AG04449 (cell line): ENCODE results near the gene WNT7A.
"Not testable (repeated sequence)": the region's sequence is repeated elsewhere in the genome, so short reads cannot be mapped to it uniquely, and the experiment has no call there.

ENCODE experiments used
- CTCF ChIA-PET: fragments of 350-600 bp; formaldehyde crosslinking; extraction: SDS; loops from one replicate; lab custom pipeline; 2021; ENCODE audit warnings: antibody characterized with exemption; lab: Yijun Ruan, JAX
- POLR2A ChIA-PET: fragments of 400-600, 350-600 bp; formaldehyde crosslinking; extraction: SDS; loops from one replicate; lab custom pipeline; 2020; ENCODE audit warnings: antibody characterized with exemption, inconsistent platforms; lab: Yijun Ruan, JAX
- DNase-seq: peaks from one replicate; pipeline ENCODE4 v3.0.0-alpha.2; 2010; ENCODE audit warnings: low read depth, low spot score
- H3K4me3 ChIP-seq: 2 replicates; pipeline ENCODE4 v1.5.1; 2011; ENCODE audit warnings: low read depth, mild to moderate bottlenecking, control low read depth, low read length
- CTCF ChIP-seq: IDR thresholded peaks from one replicate; pipeline ENCODE4 v1.5.1; 2011; ENCODE audit warnings: mild to moderate bottlenecking, moderate library complexity, low read length, control low read depth, inconsistent platforms; ENCODE audit not compliant: insufficient read depth; ENCODE audit errors: missing control alignments

The WNT7A gene

GRCh38 chr3:13863965-13864595 is 15.8 kb downstream of the WNT7A start:
- ChIA-PET POLR2A (no interaction called here), CTCF (no interaction called here)
- no peak for DNase-seq
- TF ChIP-seq CTCF, result no peak
- no peak overlapping the region for H3K4me3 ChIP-seq

GRCh38 chr3:13863382-13863952 is 16.4 kb downstream of the WNT7A start:
- no peak for TF ChIP-seq CTCF

GRCh38 chr3:13861461-13861860 is 18.4 kb downstream of the WNT7A start:
- CTCF ChIA-PET, result no interaction called here
- no peak for DNase-seq
- POLR2A ChIA-PET, result no interaction called here
- H3K4me3 ChIP-seq, result no peak overlapping the region
- TF ChIP-seq CTCF, result no peak

More at GRCh38 chr3:13863382-13863952, 16.4 kb downstream of the WNT7A start:
- DNase-seq, result no peak
- CTCF ChIA-PET, result no interaction called here
- no peak overlapping the region for H3K4me3 ChIP-seq
- POLR2A ChIA-PET, result no interaction called here

- no peak overlapping the region for H3K4me3 ChIP-seq
- DNase-seq, result no peak
- ChIA-PET CTCF (no interaction called here), POLR2A (no interaction called here)
- TF ChIP-seq CTCF, result no peak
Measured at GRCh38 chr3:13860001-13860400, 19.9 kb downstream of the WNT7A start.

GRCh38 chr3:13858768-13859520 is 20.9 kb downstream of the WNT7A start:
- no peak for TF ChIP-seq CTCF
- no peak for DNase-seq
- H3K4me3 ChIP-seq, result no peak overlapping the region
- CTCF ChIA-PET, result no interaction called here
- POLR2A ChIA-PET, result no interaction called here

DNA sequence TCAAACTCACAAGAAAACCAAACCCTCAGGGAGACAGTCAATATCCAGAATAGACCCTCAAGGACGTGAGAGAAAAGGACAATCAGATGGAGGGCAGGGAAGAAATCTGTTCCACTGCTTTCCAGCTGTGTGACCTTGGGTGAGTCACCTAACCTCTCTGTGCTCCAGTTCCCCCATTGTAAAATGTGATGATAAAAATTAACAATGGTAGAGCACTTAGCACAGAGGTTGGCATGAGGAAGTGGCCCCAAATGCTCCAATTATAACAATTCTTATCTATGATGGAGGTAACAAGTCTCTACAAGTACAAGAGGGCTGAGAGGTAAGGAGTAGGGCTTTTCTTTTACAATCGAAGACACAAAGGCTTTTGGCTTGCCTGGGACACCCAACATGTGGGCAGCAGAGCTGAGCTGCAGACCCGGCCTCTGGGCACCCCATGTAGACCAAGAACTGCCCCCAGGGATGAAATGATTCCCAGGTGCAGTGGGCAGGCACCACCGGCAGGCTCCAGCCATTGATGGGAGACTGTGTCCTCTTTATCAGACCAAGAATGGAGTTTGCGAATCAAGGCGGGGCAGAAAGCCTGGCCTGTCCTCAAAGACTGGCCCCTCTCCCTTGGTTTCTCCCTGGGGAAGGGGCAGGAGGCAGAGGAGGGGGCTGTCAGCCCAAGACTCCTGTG is 22.0 kb downstream of the WNT7A start:
- no peak for TF ChIP-seq CTCF
- no peak for DNase-seq
- ChIA-PET POLR2A (no interaction called here), CTCF (interaction anchor here (0.8 kb wide), 1 partner anchor 39 kb away, joined by 3 read pairs; no protein-coding TSS in a partner anchor)
- no peak overlapping the region for H3K4me3 ChIP-seq

DNA sequence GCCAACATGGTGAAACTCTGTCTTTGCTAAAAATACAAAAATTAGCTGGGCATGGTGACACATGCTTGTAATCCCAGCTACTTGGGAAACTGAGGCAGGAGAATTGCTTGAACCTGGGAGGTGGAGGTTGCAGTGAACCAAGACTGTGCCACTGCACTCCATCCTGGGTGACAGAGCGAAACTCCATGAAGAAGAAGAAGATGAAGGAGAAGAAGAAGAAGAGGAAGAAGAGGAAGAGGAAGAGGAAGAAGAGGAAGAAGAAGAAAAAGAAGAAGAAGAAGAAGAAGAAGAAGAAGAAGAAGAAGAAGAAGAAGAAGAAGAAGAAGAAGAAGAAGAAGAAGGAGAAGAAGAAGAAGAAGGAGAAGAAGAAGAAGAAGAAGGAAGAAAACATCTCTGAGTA is 23.2 kb downstream of the WNT7A start:
- CTCF ChIA-PET, DNase-seq, POLR2A ChIA-PET, H3K4me3 ChIP-seq: not testable (repeated sequence)
